Thyroid gland (tissue), 4 donors: Measurements from ENCODE around the gene IER2. TPM values are rescaled to one million over a fixed set of nuclear protein-coding genes. Genes with fewer than 3 reads are reported as not detected.
A peak's percentile ranks its signal among the peaks of the same experiment; 100 is the strongest.
"Not testable (repeated sequence)": the region's sequence is repeated elsewhere in the genome, so short reads cannot be mapped to it uniquely, and the experiment has no call there.

ENCODE experiments used
- DNase-seq, 2 donors: peaks; one replicate each; pipeline ENCODE4 v3.0.0-alpha.2; 2019
- H3K27ac ChIP-seq, 3 donors: fragments of 200-600 bp; sonication (generic); 1 replicate in 2 of 3; 2 replicates in 1 of 3; pipeline ENCODE4 v1.5.1; 2016 to 2019; ENCODE audit warnings: mild to moderate bottlenecking in 1 of 3, moderate library complexity in 1 of 3
- H3K27me3 ChIP-seq: fragments of 200-600 bp; sonication (generic); one replicate; pipeline ENCODE4 v1.5.1; 2019
- H3K36me3 ChIP-seq, 2 donors: fragments of 200-600 bp; sonication (generic); one replicate each; pipeline ENCODE4 v1.5.1; 2016 to 2019
- H3K4me1 ChIP-seq, 2 donors: fragments of 200-600 bp; sonication (generic); one replicate each; pipeline ENCODE4 v1.5.1; 2017 to 2019
- H3K4me3 ChIP-seq, 3 donors: fragments of 200-600 bp; sonication (generic); replicated peaks in 1 of 3; 1 replicate in 2 of 3; 2 replicates in 1 of 3; pipeline ENCODE4 v1.5.1; 2016; ENCODE audit warnings: mild to moderate bottlenecking in 1 of 3
- H3K9me3 ChIP-seq: fragments of 200-600 bp; sonication (generic); one replicate; pipeline ENCODE4 v1.5.1; 2017
- POLR2A ChIP-seq, 2 donors: fragments of 450-650 bp; IDR thresholded peaks; one replicate each; pipeline ENCODE4 v1.6.1; 2017; ENCODE audit warnings: antibody characterized with exemption in 2 of 2, mild to moderate bottlenecking in 2 of 2, moderate library complexity in 1 of 2
- WGBS, 2 donors: methylation state at CpG; one replicate each; pipeline ENCODE4 v1.1.5; 2017; 5-methylcytosine and 5-hydroxymethylcytosine counted together
- intact Hi-C: fragments of 100-400 bp; cut with DNase I; formaldehyde crosslinking; loops from one replicate; pipeline ENCODE4 v1.15.1; 2023
- total RNA-seq, 4 donors: library from RNA; depleted of rRNA; stranded (reverse); fragments of >200 nt; gene quantifications; one replicate each; pipeline ENCODE4 v1.2.3, GENCODE V29; 2016
- TF ChIP-seq, protein P1 (sequence below), 6 experiments: fragments of 200-600 bp in 3 of 6; fragments of 450-650 bp in 3 of 6; sonication (generic) in 3 of 6; IDR thresholded peaks; one replicate each; pipeline ENCODE4 v1.5.1; 2016 to 2019; ENCODE audit warnings: antibody characterized with exemption in 6 of 6, mild to moderate bottlenecking in 2 of 6, inconsistent platforms in 1 of 6, moderate library complexity in 1 of 6

IER2 gene
- total RNA-seq, 4 donors from 2014 or later: 55.0 to 139 (median 65.9) TPM

GRCh38 chr19:13181747-13182388 is 31.7 kb downstream of the IER2 start:
- H3K27ac ChIP-seq: peak overlapping the region; percentile 18 to 36 (median 24)

GRCh38 chr19:13184926-13185325 is 34.7 kb downstream of the IER2 start:
- H3K4me1 ChIP-seq, intact Hi-C loops: not testable (repeated sequence)
- WGBS, 2 donors: 64 to 87% methylated on average over 23 of the region's 23 CpGs

More at GRCh38 chr19:13181747-13182388, 31.7 kb downstream of the IER2 start:
- Histone ChIP-seq H3K9me3 (no peaks in the 10 kb centered on the region), H3K27me3 (no peaks in the 10 kb centered on the region), H3K4me3 (no peak overlapping the region), H3K4me1 (peaks cover 6 to 10% of the 10 kb centered on the region in 2 donors), H3K36me3 (no peaks in the 10 kb centered on the region)
- intact Hi-C loops: no loop called here
- DNase-seq: peak; percentile 82 to 85
- TF ChIP-seq POLR2A (IDR thresholded peaks at IDR 0.05): no peak
- TF ChIP-seq, protein P1, sequence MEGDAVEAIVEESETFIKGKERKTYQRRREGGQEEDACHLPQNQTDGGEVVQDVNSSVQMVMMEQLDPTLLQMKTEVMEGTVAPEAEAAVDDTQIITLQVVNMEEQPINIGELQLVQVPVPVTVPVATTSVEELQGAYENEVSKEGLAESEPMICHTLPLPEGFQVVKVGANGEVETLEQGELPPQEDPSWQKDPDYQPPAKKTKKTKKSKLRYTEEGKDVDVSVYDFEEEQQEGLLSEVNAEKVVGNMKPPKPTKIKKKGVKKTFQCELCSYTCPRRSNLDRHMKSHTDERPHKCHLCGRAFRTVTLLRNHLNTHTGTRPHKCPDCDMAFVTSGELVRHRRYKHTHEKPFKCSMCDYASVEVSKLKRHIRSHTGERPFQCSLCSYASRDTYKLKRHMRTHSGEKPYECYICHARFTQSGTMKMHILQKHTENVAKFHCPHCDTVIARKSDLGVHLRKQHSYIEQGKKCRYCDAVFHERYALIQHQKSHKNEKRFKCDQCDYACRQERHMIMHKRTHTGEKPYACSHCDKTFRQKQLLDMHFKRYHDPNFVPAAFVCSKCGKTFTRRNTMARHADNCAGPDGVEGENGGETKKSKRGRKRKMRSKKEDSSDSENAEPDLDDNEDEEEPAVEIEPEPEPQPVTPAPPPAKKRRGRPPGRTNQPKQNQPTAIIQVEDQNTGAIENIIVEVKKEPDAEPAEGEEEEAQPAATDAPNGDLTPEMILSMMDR (IDR thresholded peaks at IDR 0.05): no peak
- 28 to 48% methylated on average over 15 to 16 of the region's 16 CpGs for WGBS, 2 donors

DNA sequence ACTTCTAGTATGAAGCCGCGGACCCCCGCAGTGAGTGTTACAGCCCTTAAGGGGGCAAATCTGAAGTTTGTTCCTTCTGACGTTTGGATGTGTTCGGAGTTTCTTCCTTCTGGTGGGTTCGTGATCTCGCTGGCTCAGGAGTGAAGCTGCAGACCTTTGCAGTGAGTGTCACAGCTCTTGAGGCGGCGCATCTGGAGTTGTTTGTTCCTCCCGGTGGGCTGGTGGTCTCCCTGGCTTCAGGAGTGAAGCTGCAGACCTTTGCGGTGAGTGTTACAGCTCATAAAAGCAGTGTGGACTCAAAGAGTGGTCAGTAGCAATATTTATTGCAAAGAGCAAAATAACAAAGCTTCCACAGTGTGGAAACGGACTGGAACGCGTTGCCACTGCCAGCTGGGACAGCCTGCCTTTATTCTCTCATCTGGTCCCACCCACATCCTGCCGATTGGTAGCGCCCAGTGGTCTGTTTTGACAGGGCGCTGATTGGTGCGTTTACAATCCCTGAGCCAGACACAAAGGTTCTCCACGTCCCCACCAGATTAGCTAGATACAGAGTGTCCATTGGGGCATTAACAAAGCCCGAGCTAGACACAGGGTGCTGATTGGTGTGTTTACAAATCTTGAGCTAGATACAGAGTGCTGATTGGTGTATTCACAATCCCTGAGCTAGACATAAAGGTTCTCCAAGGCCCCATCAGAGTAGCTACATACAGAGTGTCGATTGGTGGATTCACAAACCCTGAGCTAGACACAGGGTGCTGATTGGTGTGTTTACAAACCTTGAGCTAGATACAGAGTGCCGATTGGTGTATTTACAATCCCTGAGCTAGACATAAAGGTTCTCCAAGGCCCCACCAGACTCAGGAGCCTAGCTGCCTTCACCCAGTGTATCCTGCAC is 35.8 kb downstream of the IER2 start:
- DNase-seq, H3K9me3 ChIP-seq, H3K4me1 ChIP-seq, H3K36me3 ChIP-seq, intact Hi-C loops, H3K27ac ChIP-seq, H3K27me3 ChIP-seq, H3K4me3 ChIP-seq: not testable (repeated sequence)
- WGBS, 2 donors: 88 to 94% methylated on average over 19 to 22 of the region's 22 CpGs

More at GRCh38 chr19:13184926-13185325, 34.7 kb downstream of the IER2 start:
- H3K9me3 ChIP-seq, H3K27me3 ChIP-seq, H3K27ac ChIP-seq, H3K4me3 ChIP-seq, H3K36me3 ChIP-seq, DNase-seq: not testable (repeated sequence)

DNA sequence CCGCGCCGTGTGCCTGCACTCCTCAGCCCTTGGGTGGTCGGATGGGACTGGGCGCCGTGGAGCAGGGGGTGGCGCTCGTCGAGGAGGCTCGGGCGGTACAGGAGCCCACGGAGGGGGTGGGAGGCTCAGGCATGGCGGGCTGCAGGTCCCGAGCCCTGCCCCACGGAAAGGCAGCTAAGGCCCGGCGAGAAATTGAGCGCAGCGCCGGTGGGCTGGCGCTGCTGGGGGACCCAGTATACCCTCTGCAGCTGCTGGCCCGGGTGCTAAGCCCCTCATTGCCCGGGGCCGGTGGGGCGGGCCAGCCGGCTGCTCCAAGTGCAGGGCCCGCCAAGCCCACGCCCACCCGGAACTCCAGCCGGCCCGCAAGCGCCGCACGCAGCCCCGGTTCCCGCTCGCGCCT is 36.5 kb downstream of the IER2 start:
- H3K27ac ChIP-seq, DNase-seq, intact Hi-C loops, H3K9me3 ChIP-seq, H3K36me3 ChIP-seq, H3K27me3 ChIP-seq, H3K4me1 ChIP-seq, H3K4me3 ChIP-seq: not testable (repeated sequence)
- 95 to 98% methylated on average over 8 to 14 of the region's 38 CpGs for WGBS, 2 donors

- H3K27me3 ChIP-seq: no peaks in the 10 kb centered on the region
- intact Hi-C loops: no loop called here
- H3K27ac ChIP-seq: no peak overlapping the region
- TF ChIP-seq, protein P1 (IDR thresholded peaks at IDR 0.05): no peak
- no peak for TF ChIP-seq POLR2A (IDR thresholded peaks at IDR 0.05)
- H3K36me3 ChIP-seq: no peaks in the 10 kb centered on the region
- H3K4me1 ChIP-seq: no peaks in the 10 kb centered on the region
- H3K9me3 ChIP-seq: no peaks in the 10 kb centered on the region
- DNase-seq: no peak
- H3K4me3 ChIP-seq: no peak overlapping the region
- WGBS, 2 donors: 94 to 99% methylated on average over 4 of the region's 4 CpGs
Observed at GRCh38 chr19:13187419-13187818, 37.2 kb downstream of the IER2 start.

DNA sequence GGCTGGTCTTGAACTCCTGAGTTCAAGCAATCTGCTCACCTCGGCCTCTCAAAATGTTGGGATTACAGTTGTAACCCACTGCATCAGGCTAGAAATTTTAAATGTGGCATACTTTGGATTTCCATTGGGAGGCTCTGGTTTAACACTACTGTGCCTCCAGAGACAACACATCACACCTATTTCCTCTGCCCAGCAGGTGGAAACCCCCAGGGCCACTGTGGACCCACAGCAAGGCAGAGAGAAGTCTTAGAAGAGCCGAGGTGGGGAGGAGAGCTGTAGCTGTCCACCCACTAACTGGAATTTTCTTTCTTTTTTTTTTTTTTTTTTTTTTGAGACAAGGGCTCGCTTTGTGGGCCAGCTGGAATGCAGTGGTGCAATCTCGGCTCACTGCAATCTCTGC is 39.4 kb downstream of the IER2 start:
- intact Hi-C loops: no loop called here
- Histone ChIP-seq H3K4me3 (no peak overlapping the region), H3K4me1 (no peaks in the 10 kb centered on the region), H3K27me3 (no peaks in the 10 kb centered on the region), H3K9me3 (no peaks in the 10 kb centered on the region), H3K27ac (no peak overlapping the region), H3K36me3 (no peaks in the 10 kb centered on the region)
- no peak for DNase-seq
- WGBS, 2 donors: 82 to 83% methylated on average over 4 of the region's 4 CpGs
- no peak for TF ChIP-seq POLR2A (IDR thresholded peaks at IDR 0.05)
- TF ChIP-seq, protein P1 (IDR thresholded peaks at IDR 0.05): no peak
